ENCODE data around the gene INTS7. TPM values are rescaled to one million over a fixed set of nuclear protein-coding genes. Genes with fewer than 3 reads are reported as not detected.

Gene INTS7
- total and polyA plus RNA-seq, 9 of the 15 experiments (the other 6 are each of a cell fraction or from before 2014, with no cell fraction given): 27.3 to 68.4 (median 40.4) TPM

DNA sequence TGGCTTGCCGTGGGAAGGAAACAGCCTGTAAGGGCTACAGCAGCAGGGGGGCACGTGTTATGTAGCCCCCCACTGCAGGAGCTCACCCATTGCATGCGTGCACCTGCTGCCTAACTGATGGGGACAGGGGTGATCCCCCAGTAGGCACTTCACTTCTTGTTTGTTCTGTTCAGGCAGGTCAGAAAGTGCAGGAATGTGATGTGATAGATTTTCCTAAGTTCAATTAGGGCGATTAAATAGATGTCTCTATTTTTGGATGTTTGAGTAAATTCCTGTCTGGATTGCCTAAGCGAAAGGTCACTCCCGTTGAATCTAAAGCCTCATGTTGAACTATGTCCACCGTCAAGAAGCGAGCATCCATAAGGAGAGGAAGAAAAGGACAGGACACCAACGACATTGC is 126.0 kb downstream of the INTS7 start (continued):
- TF ChIP-seq, protein P1, sequence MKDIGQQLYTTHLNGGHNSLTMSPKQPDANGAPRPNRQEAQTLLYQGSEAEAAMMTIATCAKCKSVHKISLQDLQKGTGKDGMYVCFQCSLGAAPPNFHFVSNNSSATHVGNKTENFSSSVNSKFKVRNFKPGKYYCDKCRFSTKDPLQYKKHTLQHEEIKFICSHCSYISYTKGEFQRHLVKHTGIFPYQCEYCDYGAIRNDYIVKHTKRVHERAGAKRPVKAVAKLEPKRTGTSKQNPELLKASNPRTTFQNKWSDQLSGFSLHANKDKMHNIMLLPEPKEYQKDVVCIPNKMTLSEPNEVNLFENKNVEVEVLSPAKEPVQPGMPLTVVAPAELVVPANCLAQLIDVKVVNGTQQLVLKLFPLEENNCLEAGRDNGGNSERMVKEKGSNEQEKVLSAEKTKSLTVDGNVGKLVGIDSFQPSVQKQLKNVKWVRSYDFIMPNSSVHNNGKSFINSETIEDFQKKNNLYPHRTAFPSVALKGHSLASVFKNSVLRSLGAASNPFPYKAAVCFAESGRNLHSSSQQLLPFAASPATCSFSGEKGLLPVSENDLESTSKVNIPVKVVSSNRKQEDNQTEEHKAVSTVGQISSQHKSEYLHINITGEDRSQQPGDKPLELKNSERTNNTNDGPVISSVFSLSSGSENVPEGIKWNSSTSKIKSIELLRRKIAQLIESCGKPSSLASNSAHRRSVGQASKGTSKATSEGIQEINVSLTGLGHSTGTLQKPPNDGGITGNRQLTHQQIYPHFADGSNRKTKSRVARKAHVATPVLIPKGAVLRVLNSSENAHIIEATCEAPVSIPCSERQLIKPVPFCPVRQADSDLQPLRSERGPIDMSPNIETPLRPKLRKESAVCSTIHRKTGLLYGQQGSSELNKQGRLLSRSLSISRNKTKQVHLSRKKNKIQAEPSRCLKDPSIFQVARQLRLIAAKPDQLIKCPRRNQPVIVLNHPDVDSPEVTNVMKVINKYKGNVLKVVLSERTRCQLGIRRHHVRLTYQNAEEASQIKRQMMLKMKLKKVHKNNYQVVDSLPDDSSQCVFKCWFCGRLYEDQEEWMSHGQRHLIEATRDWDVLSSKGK (CRISPR knock-in tag; IDR thresholded peaks at IDR 0.05): no peak
- TF ChIP-seq, protein P2, sequence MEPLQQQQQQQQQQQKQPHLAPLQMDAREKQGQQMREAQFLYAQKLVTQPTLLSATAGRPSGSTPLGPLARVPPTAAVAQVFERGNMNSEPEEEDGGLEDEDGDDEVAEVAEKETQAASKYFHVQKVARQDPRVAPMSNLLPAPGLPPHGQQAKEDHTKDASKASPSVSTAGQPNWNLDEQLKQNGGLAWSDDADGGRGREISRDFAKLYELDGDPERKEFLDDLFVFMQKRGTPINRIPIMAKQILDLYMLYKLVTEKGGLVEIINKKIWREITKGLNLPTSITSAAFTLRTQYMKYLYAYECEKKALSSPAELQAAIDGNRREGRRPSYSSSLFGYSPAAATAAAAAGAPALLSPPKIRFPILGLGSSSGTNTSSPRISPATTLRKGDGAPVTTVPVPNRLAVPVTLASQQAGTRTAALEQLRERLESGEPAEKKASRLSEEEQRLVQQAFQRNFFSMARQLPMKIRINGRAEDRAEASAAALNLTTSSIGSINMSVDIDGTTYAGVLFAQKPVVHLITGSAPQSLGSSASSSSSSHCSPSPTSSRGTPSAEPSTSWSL (CRISPR knock-in tag; IDR thresholded peaks at IDR 0.05; ENCODE audit: borderline replicate concordance): no peak
- TF ChIP-seq RNF2 (IDR thresholded peaks at IDR 0.05): no peak
- no peak for TF ChIP-seq KDM5B (IDR thresholded peaks at IDR 0.05; ENCODE audit: insufficient replicate concordance, low read depth, low read length)

DNA sequence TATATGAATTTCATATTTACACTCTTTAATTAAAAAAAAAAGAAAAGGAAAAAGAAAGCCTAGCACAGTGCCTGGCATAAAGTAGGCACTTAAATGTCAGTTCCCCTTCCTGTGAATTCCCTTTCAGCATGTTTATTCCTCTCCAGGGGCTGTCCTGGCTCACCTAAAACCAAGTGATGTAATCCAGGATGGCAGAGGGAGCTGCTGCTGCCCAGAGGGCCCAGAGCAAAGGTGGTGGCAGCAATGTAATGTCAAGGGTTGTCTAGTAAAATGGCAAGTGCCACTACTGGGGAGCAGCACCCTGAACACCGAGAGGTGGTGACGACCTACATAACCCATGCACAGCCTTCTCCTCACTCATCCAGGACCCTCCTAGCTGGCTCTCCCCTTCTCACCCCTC is 126.4 kb downstream of the INTS7 start:
- Histone ChIP-seq H4K20me1 (replicated peaks; ENCODE audit: control insufficient read depth, insufficient read depth, low read length) (no peaks in the 10 kb centered on the region), H3K9ac (ENCODE audit: insufficient read depth in 1 of 2, low read depth in 2 of 2, low read length in 2 of 2) (no peak overlapping the region), H3K4me3 (no peak overlapping the region), H3K9me1 (ENCODE audit: control insufficient read depth, insufficient read depth, low read length) (no peaks in the 10 kb centered on the region), H3K79me2 (ENCODE audit: control insufficient read depth, insufficient read depth, low read length) (no peaks in the 10 kb centered on the region), H2AFZ (ENCODE audit: low read depth, low read length) (no peak overlapping the region), H3K27me3 (ENCODE audit: control insufficient read depth in 2 of 2, insufficient read depth in 2 of 2, low read length in 2 of 2) (peaks cover 4 to 24% of the 10 kb centered on the region in 2 experiments; a peak in 4 of 5 replicates), H3K36me3 (ENCODE audit: control insufficient read depth, insufficient read depth, low read length) (no peaks in the 10 kb centered on the region), H3K4me1 (replicated peaks in 1 of 2; ENCODE audit: control insufficient read depth in 2 of 2, insufficient read depth in 2 of 2, low read length in 2 of 2) (no peaks in the 10 kb centered on the region), H3K4me2 (ENCODE audit: insufficient read depth, low read length) (no peak overlapping the region), H3K27ac (ENCODE audit: extremely low read depth, low read depth, low read length) (no peak overlapping the region), H3K9me3 (replicated peaks; ENCODE audit: control insufficient read depth, insufficient read depth, low read depth, low read length) (no peaks in the 10 kb centered on the region)
- 3% methylated on average over 2 of the region's 2 CpGs for WGBS (ENCODE audit: insufficient coverage, low coverage, missing lambda C conversion rate)
- ATAC-seq: no peak
- TF ChIP-seq, protein P3, sequence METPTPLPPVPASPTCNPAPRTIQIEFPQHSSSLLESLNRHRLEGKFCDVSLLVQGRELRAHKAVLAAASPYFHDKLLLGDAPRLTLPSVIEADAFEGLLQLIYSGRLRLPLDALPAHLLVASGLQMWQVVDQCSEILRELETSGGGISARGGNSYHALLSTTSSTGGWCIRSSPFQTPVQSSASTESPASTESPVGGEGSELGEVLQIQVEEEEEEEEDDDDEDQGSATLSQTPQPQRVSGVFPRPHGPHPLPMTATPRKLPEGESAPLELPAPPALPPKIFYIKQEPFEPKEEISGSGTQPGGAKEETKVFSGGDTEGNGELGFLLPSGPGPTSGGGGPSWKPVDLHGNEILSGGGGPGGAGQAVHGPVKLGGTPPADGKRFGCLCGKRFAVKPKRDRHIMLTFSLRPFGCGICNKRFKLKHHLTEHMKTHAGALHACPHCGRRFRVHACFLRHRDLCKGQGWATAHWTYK (CRISPR knock-in tag; IDR thresholded peaks at IDR 0.05): no peak
- no peak for FAIRE-seq
- in situ Hi-C loops (cut with MboI): no loop called here
- BruUV-seq (replicated peaks): no TSS peak
- intact Hi-C loops (cut with micrococcal nuclease): no loop called here
- no peak for DNase-seq (ENCODE audit: extremely low read depth in 1 of 4, low spot score in 3 of 4)
- ChIA-PET POLR2A (interaction anchor here (1.1 to 1.6 kb wide), 2 partner anchors 10 to 17 kb away, joined by 3 read pairs; no protein-coding TSS in a partner anchor), CTCF (ENCODE audit: low intra/inter-chr PET ratio) (no interaction called here)

Data from K562 (cell line).